PC-3 (cell line): ENCODE measurements around the gene TTLL10. TPM values are rescaled to one million over a fixed set of nuclear protein-coding genes. Genes with fewer than 3 reads are reported as not detected.
A peak's percentile ranks its signal among the peaks of the same experiment; 100 is the strongest.

ENCODE experiments used
- ATAC-seq: fragments of 200-7000 bp; cut with Tn5 transposase; 2 replicates; pipeline ENCODE4 v1.9.1; 2020; ENCODE audit warnings: mild to moderate bottlenecking, moderate library complexity
- BruUV-seq: library from RNA; stranded (reverse); fragments of 400-500 nt; replicated peaks from 2 replicates; lab custom pipeline; 2021; lab: Mats Ljungman, UMichigan
- CTCF ChIA-PET: fragments of 300-600 bp; sonication (Branson Sonifier 250); formaldehyde crosslinking; loops from one replicate; lab custom pipeline; 2022; ENCODE audit warnings: antibody characterized with exemption; lab: Charles Lee
- POLR2A ChIA-PET: fragments of 300-600 bp; sonication (Branson Sonifier 250); formaldehyde crosslinking; loops from one replicate; lab custom pipeline; 2022; ENCODE audit warnings: antibody characterized with exemption; ENCODE audit not compliant: unreplicated experiment; lab: Charles Lee
- DNase-seq: peaks from one replicate; pipeline ENCODE4 v3.0.0-alpha.2; 2015
- H2AFZ ChIP-seq: fragments of 300-600 bp; sonication (generic); 2 replicates; pipeline ENCODE4 v1.6.0; 2016; ENCODE audit warnings: antibody characterized with exemption, low read length
- H3F3A ChIP-seq: fragments of 300-600 bp; sonication (generic); one replicate; pipeline ENCODE4 v1.6.0; 2017; ENCODE audit warnings: antibody characterized with exemption, low read length, control low read depth, mild to moderate bottlenecking; ENCODE audit not compliant: unreplicated experiment
- H3K27ac ChIP-seq: fragments of 300-600 bp; sonication (generic); 2 replicates; pipeline ENCODE4 v1.5.1; 2016; ENCODE audit warnings: mild to moderate bottlenecking, low read length
- H3K27me3 ChIP-seq: fragments of 300-600 bp; sonication (generic); 2 replicates; pipeline ENCODE4 v1.6.1; 2016; ENCODE audit warnings: low read length, mixed read lengths
- H3K36me3 ChIP-seq: fragments of 300-600 bp; sonication (generic); 2 replicates; pipeline ENCODE4 v1.6.1; 2016; ENCODE audit warnings: low read depth, mixed run types, low read length, mixed read lengths
- H3K4me1 ChIP-seq: fragments of 300-600 bp; sonication (generic); 2 replicates; pipeline ENCODE4 v1.5.1; 2016; ENCODE audit warnings: low read length; ENCODE audit not compliant: insufficient read depth
- H3K4me2 ChIP-seq: fragments of 300-600 bp; sonication (generic); 2 replicates; pipeline ENCODE4 v1.6.0; 2016; ENCODE audit warnings: low read length
- H3K4me3 ChIP-seq: fragments of 300-600 bp; sonication (generic); 2 replicates; pipeline ENCODE4 v1.5.1; 2016; ENCODE audit warnings: mild to moderate bottlenecking, low read length, mixed read lengths
- H3K79me2 ChIP-seq: fragments of 300-600 bp; sonication (generic); 2 replicates; pipeline ENCODE4 v1.6.1; 2017; ENCODE audit warnings: low read length, mixed read lengths
- H3K9ac ChIP-seq: fragments of 300-600 bp; sonication (generic); 2 replicates; pipeline ENCODE4 v1.6.0; 2016; ENCODE audit warnings: mild to moderate bottlenecking, low read length
- H3K9me2 ChIP-seq: fragments of 300-600 bp; sonication (generic); replicated peaks from 2 replicates; pipeline ENCODE4 v1.6.1; 2016; ENCODE audit warnings: mixed run types, low read length, mixed read lengths
- H3K9me3 ChIP-seq: fragments of 300-600 bp; sonication (generic); 2 replicates; pipeline ENCODE4 v1.6.1; 2016; ENCODE audit warnings: low read length, mixed read lengths
- H4K20me1 ChIP-seq: fragments of 300-600 bp; sonication (generic); 2 replicates; pipeline ENCODE4 v1.6.1; 2016; ENCODE audit warnings: low read length, mixed read lengths
- EZH2 ChIP-seq: fragments of 300-600 bp; sonication (generic); IDR thresholded peaks from one replicate; pipeline ENCODE4 v1.6.1; 2017; ENCODE audit warnings: antibody characterized with exemption, mild to moderate bottlenecking, low read length; ENCODE audit not compliant: unreplicated experiment
- EZH2phosphoT487 ChIP-seq: fragments of 300-600 bp; sonication (generic); IDR thresholded peaks from 2 replicates; pipeline ENCODE4 v1.6.1; 2018; ENCODE audit warnings: mild to moderate bottlenecking, antibody characterized with exemption, low read length, borderline replicate concordance
- intact Hi-C: fragments of 100-400 bp; cut with micrococcal nuclease; formaldehyde crosslinking; loops from 2 replicates; pipeline ENCODE4 v1.9.0; 2023
- total RNA-seq: library from RNA; depleted of rRNA; stranded (reverse); fragments of >200 nt; gene quantifications from 2 replicates; pipeline ENCODE4 v1.2.3, GENCODE V29; 2014
- TF ChIP-seq, protein P1 (sequence below): fragments of 300-600 bp; sonication (generic); conservative IDR thresholded peaks from 2 replicates; pipeline ENCODE4 v1.5.1; 2017; ENCODE audit warnings: antibody characterized with exemption, low read depth, mild to moderate bottlenecking, low read length

TTLL10 gene
- total RNA-seq, 1 experiment from 2014 or later, result 0.36 TPM

DNA sequence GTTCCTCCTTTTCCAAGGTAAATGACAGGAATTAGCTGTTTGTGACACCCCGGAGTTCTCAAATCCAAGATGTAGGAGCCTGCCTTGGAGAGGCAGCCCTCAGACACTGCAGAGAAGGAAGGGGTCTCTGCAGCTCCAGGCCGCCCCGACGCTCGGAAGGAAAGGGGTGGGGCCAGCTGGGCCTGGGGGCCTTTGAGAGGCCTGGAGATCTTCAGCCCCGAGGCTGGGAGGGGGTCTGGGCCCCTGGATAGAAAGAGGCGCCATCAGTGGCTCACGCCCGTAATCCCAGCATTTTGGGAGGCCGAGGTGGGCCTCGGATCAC lies 33.9 kb downstream of the TTLL10 start:
- Histone ChIP-seq H3K27ac (peak overlapping the region; percentile 9; the same call in 1 of the 2 replicates), H3K27me3 (no peaks in the 10 kb centered on the region), H3K4me1 (peaks cover 25% of the 10 kb centered on the region), H2AFZ (peak overlapping the region; percentile 15; the same call in 1 of the 2 replicates), H3K9ac (no peak overlapping the region), H4K20me1 (no peaks in the 10 kb centered on the region), H3K4me2 (peak overlapping the region; percentile 84), H3K9me3 (no peaks in the 10 kb centered on the region), H3F3A (no peaks in the 10 kb centered on the region), H3K9me2 (no peaks in the 10 kb centered on the region), H3K79me2 (peaks cover 12% of the 10 kb centered on the region), H3K4me3 (peak overlapping the region; percentile 60; the same call in 1 of the 2 replicates), H3K36me3 (no peaks in the 10 kb centered on the region)
- ChIA-PET POLR2A (no interaction called here), CTCF (interaction anchor here (1.0 kb wide), 1 partner anchor 86 kb away, joined by 3 read pairs; no protein-coding TSS in a partner anchor)
- peak; percentile 33 for DNase-seq
- no TSS peak for BruUV-seq
- ATAC-seq, result no peak
- intact Hi-C loops, result no loop called here
- TF ChIP-seq, protein P1, sequence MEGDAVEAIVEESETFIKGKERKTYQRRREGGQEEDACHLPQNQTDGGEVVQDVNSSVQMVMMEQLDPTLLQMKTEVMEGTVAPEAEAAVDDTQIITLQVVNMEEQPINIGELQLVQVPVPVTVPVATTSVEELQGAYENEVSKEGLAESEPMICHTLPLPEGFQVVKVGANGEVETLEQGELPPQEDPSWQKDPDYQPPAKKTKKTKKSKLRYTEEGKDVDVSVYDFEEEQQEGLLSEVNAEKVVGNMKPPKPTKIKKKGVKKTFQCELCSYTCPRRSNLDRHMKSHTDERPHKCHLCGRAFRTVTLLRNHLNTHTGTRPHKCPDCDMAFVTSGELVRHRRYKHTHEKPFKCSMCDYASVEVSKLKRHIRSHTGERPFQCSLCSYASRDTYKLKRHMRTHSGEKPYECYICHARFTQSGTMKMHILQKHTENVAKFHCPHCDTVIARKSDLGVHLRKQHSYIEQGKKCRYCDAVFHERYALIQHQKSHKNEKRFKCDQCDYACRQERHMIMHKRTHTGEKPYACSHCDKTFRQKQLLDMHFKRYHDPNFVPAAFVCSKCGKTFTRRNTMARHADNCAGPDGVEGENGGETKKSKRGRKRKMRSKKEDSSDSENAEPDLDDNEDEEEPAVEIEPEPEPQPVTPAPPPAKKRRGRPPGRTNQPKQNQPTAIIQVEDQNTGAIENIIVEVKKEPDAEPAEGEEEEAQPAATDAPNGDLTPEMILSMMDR, result no peak
- TF ChIP-seq EZH2phosphoT487, result no peak
- no peak for TF ChIP-seq EZH2

DNA sequence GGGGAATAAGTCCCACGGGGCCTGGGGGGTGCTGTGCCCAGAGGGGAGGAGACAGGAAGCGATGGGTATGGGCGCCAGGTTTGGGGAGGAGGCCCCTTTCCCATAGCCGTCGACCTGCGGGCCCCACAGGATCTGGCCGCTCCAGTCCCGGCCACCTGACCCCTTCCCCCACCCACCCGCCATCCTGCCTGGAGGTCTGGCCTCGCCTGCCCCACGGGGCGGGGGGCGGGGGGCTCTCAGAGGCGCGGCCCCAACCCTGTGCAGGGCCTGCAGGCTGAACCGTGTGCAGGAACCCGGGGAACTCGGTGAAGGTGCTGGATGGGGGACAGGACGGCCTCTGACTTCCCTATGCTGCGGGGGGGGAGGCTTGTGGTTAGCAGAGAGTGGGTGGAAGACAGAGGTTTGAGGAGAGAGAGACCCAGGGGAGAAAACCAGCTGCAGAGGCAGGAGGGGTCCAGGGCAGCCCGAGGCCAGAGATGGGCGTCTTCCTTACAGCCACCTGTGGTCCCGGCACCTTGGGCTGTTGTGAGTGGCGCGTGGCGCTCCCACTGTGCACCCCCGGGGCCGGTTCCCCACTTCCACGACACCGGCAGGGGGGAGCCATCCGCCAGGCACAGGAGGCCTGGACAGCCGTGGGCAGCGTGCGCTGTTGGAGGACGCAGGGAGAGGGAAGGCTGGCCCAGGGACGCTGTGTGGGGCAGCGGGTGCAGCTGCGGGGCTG lies 35.2 kb downstream of the TTLL10 start:
- ATAC-seq (no peak), DNase-seq (no peak)
- H3K4me2 ChIP-seq, result peak overlapping the region; percentile 84
- peak overlapping the region; percentile 31; the same call in 1 of the 2 replicates for H3K27ac ChIP-seq
- CTCF ChIA-PET, result no interaction called here
- peak overlapping the region; percentile 72 for H2AFZ ChIP-seq
- H3K36me3 ChIP-seq, result no peaks in the 10 kb centered on the region
- H3F3A ChIP-seq, result no peaks in the 10 kb centered on the region
- BruUV-seq, result no TSS peak
- no peaks in the 10 kb centered on the region for H4K20me1 ChIP-seq
- no peaks in the 10 kb centered on the region for H3K9me2 ChIP-seq
- peaks cover 12% of the 10 kb centered on the region for H3K79me2 ChIP-seq
- H3K9ac ChIP-seq, result 0 out of 2 replicates have a peak overlapping the region, but pooled peaks have one; percentile 11
- POLR2A ChIA-PET, result interaction anchor here (0.7 kb wide), 3 partner anchors 29 to 93 kb away, joined by 3 to 7 read pairs (median 6); partner anchors contain the start of gene C1orf159
- intact Hi-C loops, result loop anchor here (2.0 kb wide), 1 partner anchor 92 kb away; the partner anchor contains the start of gene C1orf159
- peak overlapping the region; percentile 60; the same call in 1 of the 2 replicates for H3K4me3 ChIP-seq
- TF ChIP-seq EZH2phosphoT487 (no peak), EZH2 (no peak)
- TF ChIP-seq, protein P1, result no peak
- H3K27me3 ChIP-seq, result no peaks in the 10 kb centered on the region
- peaks cover 25% of the 10 kb centered on the region for H3K4me1 ChIP-seq
- no peaks in the 10 kb centered on the region for H3K9me3 ChIP-seq
